ES-I3 (cell line): ENCODE results near the gene DACH1.
A peak's percentile ranks its signal among the peaks of the same experiment; 100 is the strongest.

Source experiments
- H3K36me3 ChIP-seq: 2 replicates; pipeline ENCODE4 v1.6.1; 2013; ENCODE audit warnings: mild to moderate bottlenecking, low read length, control low read depth, moderate library complexity; ENCODE audit not compliant: insufficient read depth
- H3K4me1 ChIP-seq: 2 replicates; pipeline ENCODE4 v1.6.1; 2013; ENCODE audit warnings: mild to moderate bottlenecking, control low read depth, low read length; ENCODE audit not compliant: insufficient read depth
- H3K9ac ChIP-seq: 2 replicates; pipeline ENCODE4 v1.6.1; 2013; ENCODE audit warnings: low read depth, mild to moderate bottlenecking, low read length, moderate library complexity
- H3K9me3 ChIP-seq: 2 replicates; pipeline ENCODE4 v1.6.1; 2013; ENCODE audit warnings: mild to moderate bottlenecking, low read length, moderate library complexity; ENCODE audit not compliant: control insufficient read depth, insufficient read depth

Gene DACH1

GRCh38 chr13:71874458-71874857, 7.5 kb upstream of the DACH1 start:
- no peaks in the 10 kb centered on the region for H3K36me3 ChIP-seq
- H3K9ac ChIP-seq = no peak overlapping the region
- H3K4me1 ChIP-seq = peaks cover 19% of the 10 kb centered on the region
- H3K9me3 ChIP-seq = no peaks in the 10 kb centered on the region

DNA sequence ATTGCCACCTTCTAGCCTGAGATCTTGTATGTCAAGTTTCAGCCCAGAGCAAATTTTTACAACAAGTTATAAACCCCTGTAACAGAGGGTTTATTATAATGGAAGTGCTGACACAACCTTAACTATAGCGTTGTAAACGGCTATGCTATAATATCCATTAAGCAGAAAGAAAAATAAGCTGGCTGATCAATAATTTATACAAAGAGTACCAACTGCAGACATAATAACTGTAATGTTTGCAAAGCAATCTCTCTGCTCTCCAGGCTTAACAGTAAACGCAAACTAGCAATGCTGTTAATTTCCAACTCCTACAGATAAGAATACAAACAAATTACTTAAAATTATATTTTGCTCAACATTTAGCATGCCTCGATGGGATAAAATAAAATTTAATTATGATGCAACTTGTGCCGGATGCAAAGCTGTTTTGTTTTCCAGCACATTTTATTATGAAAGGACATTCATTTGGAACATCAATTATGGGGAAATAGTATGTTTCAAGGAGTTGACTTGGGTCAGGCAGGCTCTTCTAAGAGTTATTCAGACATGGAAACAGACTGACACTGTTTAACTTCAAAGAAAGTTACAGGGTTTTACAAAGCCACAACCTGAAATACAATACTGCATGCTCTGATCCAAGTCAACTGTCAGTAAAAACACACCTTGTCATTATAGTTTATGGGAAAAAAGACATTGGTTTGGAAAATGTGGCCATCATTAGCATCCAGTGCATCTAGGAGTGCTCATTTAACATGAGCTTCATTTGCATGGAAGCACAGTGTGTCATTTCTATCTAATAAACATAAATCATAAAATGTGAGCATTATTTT, 6.6 kb upstream of the DACH1 start:
- Histone ChIP-seq H3K4me1 (peaks cover 22% of the 10 kb centered on the region), H3K36me3 (no peaks in the 10 kb centered on the region)

GRCh38 chr13:71871844-71872243, 4.8 kb upstream of the DACH1 start:
- Histone ChIP-seq H3K4me1 (peaks cover 24% of the 10 kb centered on the region), H3K36me3 (no peaks in the 10 kb centered on the region), H3K9ac (no peak overlapping the region), H3K9me3 (no peaks in the 10 kb centered on the region)

More for the DNA sequence above, 6.6 kb upstream of the DACH1 start:
- Histone ChIP-seq H3K9me3 (no peaks in the 10 kb centered on the region), H3K9ac (no peak overlapping the region)

DNA sequence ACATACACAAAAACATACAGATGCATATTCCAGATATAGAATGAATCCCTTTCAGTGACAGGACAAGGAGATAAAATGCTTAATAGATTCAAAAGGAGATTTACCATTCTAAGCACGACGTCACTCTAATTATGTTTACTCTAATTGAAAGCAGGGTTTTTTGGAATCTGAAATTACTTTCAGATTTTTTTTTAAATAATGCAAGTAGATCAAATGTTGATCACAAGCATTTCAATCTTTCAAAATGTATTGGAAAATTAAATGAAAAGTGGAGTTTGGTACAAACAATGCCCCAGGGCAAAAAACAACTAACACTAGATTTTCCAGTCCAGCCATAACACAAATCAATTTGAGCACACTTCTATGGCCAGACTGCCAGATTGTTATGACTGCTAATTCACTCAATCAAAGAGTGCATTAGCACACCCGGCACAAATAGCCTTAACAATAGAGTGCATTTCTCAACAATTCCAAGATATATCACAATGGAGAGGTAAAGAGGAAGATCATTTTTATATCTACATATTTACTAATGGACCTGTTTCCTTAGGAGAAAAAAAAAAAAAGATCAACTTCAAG, 4.3 kb upstream of the DACH1 start:
- Histone ChIP-seq H3K9ac (no peak overlapping the region), H3K9me3 (no peaks in the 10 kb centered on the region), H3K4me1 (peaks cover 18% of the 10 kb centered on the region), H3K36me3 (no peaks in the 10 kb centered on the region)

- Histone ChIP-seq H3K4me1 (peaks cover 13% of the 10 kb centered on the region; the same call in 1 of the 2 replicates), H3K9me3 (no peaks in the 10 kb centered on the region), H3K9ac (peak overlapping the region; percentile 35; the same call in 1 of the 2 replicates), H3K36me3 (no peaks in the 10 kb centered on the region)
These were observed 3.1 kb upstream of the DACH1 start for GRCh38 chr13:71870100-71870499.

- Histone ChIP-seq H3K9ac (no peak overlapping the region), H3K36me3 (no peaks in the 10 kb centered on the region), H3K9me3 (no peaks in the 10 kb centered on the region), H3K4me1 (peaks cover 8% of the 10 kb centered on the region; the same call in 1 of the 2 replicates)
These were observed 2.3 kb upstream of the DACH1 start for GRCh38 chr13:71869274-71869673.

GRCh38 chr13:71866335-71867130, 471 bp downstream of the DACH1 start:
- Histone ChIP-seq H3K9ac (peak overlapping the region; percentile 81; the same call in 1 of the 2 replicates), H3K36me3 (no peaks in the 10 kb centered on the region)

GRCh38 chr13:71865874-71866334, 1.1 kb downstream of the DACH1 start:
- Histone ChIP-seq H3K4me1 (peaks cover 8% of the 10 kb centered on the region; the same call in 1 of the 2 replicates), H3K9me3 (no peaks in the 10 kb centered on the region), H3K9ac (peak overlapping the region; percentile 56; the same call in 1 of the 2 replicates), H3K36me3 (no peaks in the 10 kb centered on the region)

More at GRCh38 chr13:71866335-71867130, 471 bp downstream of the DACH1 start:
- Histone ChIP-seq H3K4me1 (peaks cover 8% of the 10 kb centered on the region; the same call in 1 of the 2 replicates), H3K9me3 (no peaks in the 10 kb centered on the region)

DNA sequence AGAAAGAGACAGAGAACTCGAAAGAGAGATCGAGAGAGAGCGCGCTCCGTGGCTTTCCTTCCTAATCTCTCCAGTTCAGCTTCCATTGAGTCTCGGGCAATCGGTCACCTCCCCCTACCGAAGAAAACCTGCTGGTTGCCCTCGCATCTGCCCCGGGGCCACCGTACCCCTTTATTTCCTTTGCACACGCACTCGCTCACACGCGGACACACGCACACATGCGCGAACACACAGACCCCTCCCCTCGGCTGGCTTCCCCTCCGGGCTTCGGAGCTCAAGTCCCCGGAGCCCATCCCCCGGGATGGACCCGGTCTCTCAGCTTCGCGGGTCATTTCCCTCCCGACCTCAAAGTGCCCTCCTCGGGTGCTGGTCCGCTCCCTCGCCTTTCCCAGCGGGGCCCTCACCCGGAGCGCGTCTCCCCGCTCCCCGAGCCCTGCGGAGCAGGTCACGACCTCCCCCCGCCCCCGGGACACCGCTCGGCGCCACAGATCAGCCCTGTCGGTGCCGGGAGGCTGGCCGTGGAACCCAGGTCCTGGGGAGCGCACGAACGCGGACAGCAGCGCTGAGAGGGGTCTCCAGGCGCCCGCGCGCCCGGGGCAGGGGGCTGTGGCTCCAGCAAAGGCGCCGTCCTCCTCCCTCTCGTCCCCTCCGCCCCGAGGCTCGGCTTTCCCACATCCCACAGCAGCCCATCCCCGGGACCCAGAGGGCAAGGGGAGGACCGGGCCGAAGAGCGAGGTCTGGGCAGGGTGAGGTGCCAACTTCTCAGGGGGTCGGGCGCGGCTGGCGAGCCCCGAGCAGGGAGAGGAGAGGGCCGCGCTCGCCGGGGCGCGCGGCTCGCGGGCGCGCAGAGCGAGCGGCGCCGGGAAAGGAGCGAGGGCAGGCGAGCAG, 1.8 kb downstream of the DACH1 start:
- H3K4me1 ChIP-seq = peaks cover 8% of the 10 kb centered on the region; the same call in 1 of the 2 replicates
- H3K36me3 ChIP-seq = no peaks in the 10 kb centered on the region
- no peaks in the 10 kb centered on the region for H3K9me3 ChIP-seq
- peak overlapping the region; percentile 56; the same call in 1 of the 2 replicates for H3K9ac ChIP-seq

- Histone ChIP-seq H3K9me3 (no peaks in the 10 kb centered on the region), H3K9ac (peak overlapping the region; percentile 56; the same call in 1 of the 2 replicates), H3K4me1 (peaks cover 8% of the 10 kb centered on the region; the same call in 1 of the 2 replicates), H3K36me3 (no peaks in the 10 kb centered on the region)
These were observed 2.7 kb downstream of the DACH1 start for GRCh38 chr13:71864094-71864985.

DNA sequence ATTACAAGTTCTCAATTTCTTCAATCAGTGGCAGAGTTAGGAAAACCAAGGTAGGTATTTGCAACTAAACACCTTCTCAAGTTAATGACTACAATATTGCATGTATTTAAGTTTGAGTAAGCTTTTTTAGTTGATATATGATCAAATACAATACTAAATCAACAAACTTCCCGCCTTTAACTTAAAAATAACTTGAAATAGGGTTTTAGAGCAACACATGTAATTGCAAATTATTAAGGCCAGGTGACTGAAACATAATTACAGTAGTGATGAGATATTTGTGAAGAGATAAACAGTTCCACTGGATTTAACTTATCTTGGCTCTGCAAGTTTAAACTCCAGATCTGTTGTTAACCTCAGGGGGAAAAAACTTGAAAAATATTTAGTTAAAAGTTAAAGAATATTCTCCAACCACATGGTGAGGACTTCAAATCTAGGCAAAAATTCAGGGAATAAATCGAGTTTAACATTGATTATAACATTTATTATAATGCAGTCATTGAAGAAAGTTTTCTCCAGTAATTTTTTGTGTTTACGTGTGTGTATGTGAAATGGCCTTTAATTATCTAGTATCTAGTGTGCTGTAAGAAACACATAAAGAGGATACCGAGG, 3.6 kb downstream of the DACH1 start:
- H3K4me1 ChIP-seq = peaks cover 4% of the 10 kb centered on the region; the same call in 1 of the 2 replicates
- no peaks in the 10 kb centered on the region for H3K36me3 ChIP-seq
- H3K9me3 ChIP-seq = no peaks in the 10 kb centered on the region
- no peak overlapping the region for H3K9ac ChIP-seq

DNA sequence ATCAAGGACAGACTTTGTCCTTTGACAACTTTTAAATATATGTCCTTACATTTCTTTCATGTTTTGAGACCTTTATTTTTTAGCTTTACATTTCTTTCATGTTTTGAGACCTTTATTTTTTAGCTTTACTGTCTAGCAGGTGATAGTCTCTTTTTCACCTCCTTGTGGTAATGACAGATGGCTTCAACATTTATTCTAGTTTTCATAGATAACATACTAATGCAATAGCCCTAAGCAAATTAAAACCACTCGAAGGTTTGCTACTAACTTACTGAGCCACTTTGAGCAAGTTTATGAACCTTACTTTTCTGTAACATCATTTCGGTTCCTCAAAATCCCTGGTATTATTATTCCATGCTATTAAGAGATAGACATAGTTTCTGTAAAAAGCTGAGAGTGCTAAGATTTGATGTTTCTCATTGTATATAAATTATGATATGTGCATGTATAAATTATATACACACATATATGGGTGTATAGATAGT, 4.5 kb downstream of the DACH1 start:
- Histone ChIP-seq H3K36me3 (no peaks in the 10 kb centered on the region), H3K4me1 (no peaks in the 10 kb centered on the region), H3K9ac (no peak overlapping the region), H3K9me3 (no peaks in the 10 kb centered on the region)
